GM23338 (cell line): ENCODE data around the gene MDM4. TPM values are rescaled to one million over a fixed set of nuclear protein-coding genes. Genes with fewer than 3 reads are reported as not detected.

ENCODE experiments used
- ATAC-seq: fragments of 200-7000 bp; cut with Tn5 transposase; 3 replicates; pipeline ENCODE4 v1.9.1; 2020
- DNase-seq: peaks from one replicate; pipeline ENCODE4 v3.0.0-alpha.2; 2015; ENCODE audit warnings: low spot score
- H2AFZ ChIP-seq: fragments of 200-600 bp; sonication (generic); 2 replicates; pipeline ENCODE4 v1.8.0; 2016; ENCODE audit warnings: antibody characterized with exemption, mild to moderate bottlenecking, moderate library complexity
- H3F3A ChIP-seq: fragments of 200-600 bp; sonication (generic); replicated peaks from 2 replicates; pipeline ENCODE4 v1.8.0; 2017; ENCODE audit warnings: antibody characterized with exemption, mixed run types, low read depth
- H3K27ac ChIP-seq: fragments of 200-600 bp; sonication (generic); 2 replicates; pipeline ENCODE4 v1.6.1; 2016; ENCODE audit warnings: low read depth
- H3K27me3 ChIP-seq: fragments of 200-600 bp; sonication (generic); 2 replicates; pipeline ENCODE4 v1.8.0; 2016; ENCODE audit warnings: mild to moderate bottlenecking, mixed run types, moderate library complexity; ENCODE audit not compliant: insufficient read depth
- H3K36me3 ChIP-seq: fragments of 200-600 bp; sonication (generic); 2 replicates; pipeline ENCODE4 v1.8.0; 2016; ENCODE audit warnings: mild to moderate bottlenecking; ENCODE audit not compliant: insufficient read depth
- H3K4me1 ChIP-seq: fragments of 200-600 bp; sonication (generic); 2 replicates; pipeline ENCODE4 v1.8.0; 2016; ENCODE audit warnings: mild to moderate bottlenecking, moderate library complexity; ENCODE audit not compliant: insufficient read depth
- H3K4me2 ChIP-seq: fragments of 200-600 bp; sonication (generic); 2 replicates; pipeline ENCODE4 v1.7.1; 2017; ENCODE audit warnings: mixed run types
- H3K4me3 ChIP-seq: fragments of 200-600 bp; sonication (generic); 2 replicates; pipeline ENCODE4 v1.6.1; 2016; ENCODE audit warnings: mixed run types
- H3K79me2 ChIP-seq: fragments of 200-600 bp; sonication (generic); replicated peaks from 2 replicates; pipeline ENCODE4 v1.8.0; 2017; ENCODE audit warnings: mild to moderate bottlenecking; ENCODE audit not compliant: insufficient read depth
- H3K9me2 ChIP-seq: fragments of 200-600 bp; sonication (generic); 2 replicates; pipeline ENCODE4 v1.8.0; 2017; ENCODE audit not compliant: insufficient read depth
- H4K20me1 ChIP-seq: fragments of 200-600 bp; sonication (generic); replicated peaks from 2 replicates; pipeline ENCODE4 v1.8.0; 2017; ENCODE audit warnings: mild to moderate bottlenecking; ENCODE audit not compliant: insufficient read depth
- H3K27ac Mint-ChIP-seq: 2 replicates; pipeline ENCODE4 v1.8.0; 2020; ENCODE audit warnings: inconsistent platforms, mild to moderate bottlenecking, moderate library complexity, mixed read lengths
- H3K27me3 Mint-ChIP-seq: 3 replicates; pipeline ENCODE4 v1.8.0; 2022; ENCODE audit warnings: low read depth, mild to moderate bottlenecking, moderate library complexity, mixed read lengths, inconsistent platforms; ENCODE audit not compliant: insufficient read depth, poor library complexity
- H3K36me3 Mint-ChIP-seq: 3 replicates; pipeline ENCODE4 v1.8.0; 2021; ENCODE audit warnings: low read depth, mild to moderate bottlenecking, inconsistent platforms, moderate library complexity, mixed read lengths
- H3K4me1 Mint-ChIP-seq: 3 replicates; pipeline ENCODE4 v1.8.0; 2020; ENCODE audit warnings: mild to moderate bottlenecking, inconsistent platforms, mixed read lengths
- H3K4me3 Mint-ChIP-seq: 3 replicates; pipeline ENCODE4 v1.8.0; 2021; ENCODE audit warnings: moderate library complexity, mild to moderate bottlenecking, inconsistent platforms, mixed read lengths
- H3K9me3 Mint-ChIP-seq: 3 replicates; pipeline ENCODE4 v1.8.0; 2020; ENCODE audit warnings: moderate library complexity, mild to moderate bottlenecking, inconsistent platforms, mixed read lengths
- CREB1 ChIP-seq: fragments of 250-450 bp; sonication (Bioruptor Pico); IDR thresholded peaks from 2 replicates; pipeline ENCODE4 v1.5.0; 2020; ENCODE audit warnings: low read depth, mild to moderate bottlenecking, moderate library complexity
- EZH2 ChIP-seq: fragments of 200-600 bp; sonication (generic); IDR thresholded peaks from one replicate; pipeline ENCODE4 v1.8.0; 2017; ENCODE audit warnings: antibody characterized with exemption, mild to moderate bottlenecking, low read depth; ENCODE audit not compliant: unreplicated experiment
- EZH2phosphoT487 ChIP-seq: fragments of 200-600 bp; sonication (generic); IDR thresholded peaks from one replicate; pipeline ENCODE4 v1.8.1; 2018; ENCODE audit warnings: antibody characterized with exemption; ENCODE audit not compliant: unreplicated experiment
- JUNB ChIP-seq: IDR thresholded peaks from one replicate; pipeline ENCODE4 v1.6.1; 2016; ENCODE audit warnings: antibody characterized with exemption; ENCODE audit not compliant: unreplicated experiment
- NANOG ChIP-seq: IDR thresholded peaks from 2 replicates; pipeline ENCODE4 v1.6.1; 2016; ENCODE audit warnings: antibody characterized with exemption, borderline replicate concordance
- POLR2AphosphoS5 ChIP-seq: IDR thresholded peaks from 2 replicates; pipeline ENCODE4 v1.6.1; 2016; ENCODE audit warnings: antibody characterized with exemption, low read depth
- STAT1 ChIP-seq: IDR thresholded peaks from one replicate; pipeline ENCODE4 v1.6.1; 2016; ENCODE audit warnings: antibody characterized with exemption; ENCODE audit not compliant: unreplicated experiment
- polyA plus RNA-seq: library from polyadenylated mRNA; unstranded; fragments of >200 nt; fragmentation: Nextera tagmentation; extraction: Ambion mirVana; gene quantifications from 2 replicates; pipeline ENCODE4 v1.2.1, GENCODE V29; 2016
- total RNA-seq: library from RNA; depleted of rRNA; stranded (reverse); fragments of >200 nt; shearing (Covaris generic); gene quantifications from 2 replicates; pipeline ENCODE4 v1.2.3, GENCODE V29; 2014
- TF ChIP-seq, protein P1 (sequence below), 2 experiments: fragments of 200-600 bp in 1 of 2; sonication (generic) in 1 of 2; conservative IDR thresholded peaks; 2 replicates each; pipeline versions ENCODE4 v1.5.1 to v1.6.1; 2016 to 2017; ENCODE audit warnings: antibody characterized with exemption in 2 of 2, low read depth in 2 of 2, mild to moderate bottlenecking in 2 of 2, moderate library complexity in 1 of 2
- TF ChIP-seq, protein P2 (sequence below): IDR thresholded peaks from one replicate; pipeline ENCODE4 v1.6.1; 2018; ENCODE audit warnings: antibody characterized with exemption; ENCODE audit not compliant: unreplicated experiment
- TF ChIP-seq, protein P3 (sequence below): fragments of 250-450 bp; sonication (Bioruptor Pico); IDR thresholded peaks from 2 replicates; pipeline ENCODE4 v1.5.0; 2020; ENCODE audit warnings: mild to moderate bottlenecking, moderate library complexity

The MDM4 gene
- total and polyA plus RNA-seq, 2 experiments from 2014 or later: 24.8 to 56.1 TPM

DNA sequence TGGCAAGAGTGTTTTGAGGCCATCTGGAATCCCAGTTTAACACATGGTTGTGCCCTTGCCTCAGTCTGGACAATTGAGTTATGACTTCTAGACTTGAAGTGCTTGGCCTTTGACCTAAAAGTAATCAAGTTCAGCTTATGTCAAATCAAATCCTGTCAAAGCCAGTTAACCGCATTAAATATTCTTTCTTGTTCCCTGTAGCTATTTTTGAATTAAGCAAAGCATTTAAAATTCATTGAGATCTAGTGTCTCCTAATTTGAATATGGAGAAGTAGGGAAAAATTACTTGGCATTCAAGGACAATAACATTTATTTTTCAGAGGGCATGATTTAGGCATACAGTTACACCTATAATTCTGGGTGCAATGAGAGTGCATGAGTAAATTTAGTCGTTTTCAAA, 32.1 kb downstream of the MDM4 start (continued):
- TF ChIP-seq, protein P1, sequence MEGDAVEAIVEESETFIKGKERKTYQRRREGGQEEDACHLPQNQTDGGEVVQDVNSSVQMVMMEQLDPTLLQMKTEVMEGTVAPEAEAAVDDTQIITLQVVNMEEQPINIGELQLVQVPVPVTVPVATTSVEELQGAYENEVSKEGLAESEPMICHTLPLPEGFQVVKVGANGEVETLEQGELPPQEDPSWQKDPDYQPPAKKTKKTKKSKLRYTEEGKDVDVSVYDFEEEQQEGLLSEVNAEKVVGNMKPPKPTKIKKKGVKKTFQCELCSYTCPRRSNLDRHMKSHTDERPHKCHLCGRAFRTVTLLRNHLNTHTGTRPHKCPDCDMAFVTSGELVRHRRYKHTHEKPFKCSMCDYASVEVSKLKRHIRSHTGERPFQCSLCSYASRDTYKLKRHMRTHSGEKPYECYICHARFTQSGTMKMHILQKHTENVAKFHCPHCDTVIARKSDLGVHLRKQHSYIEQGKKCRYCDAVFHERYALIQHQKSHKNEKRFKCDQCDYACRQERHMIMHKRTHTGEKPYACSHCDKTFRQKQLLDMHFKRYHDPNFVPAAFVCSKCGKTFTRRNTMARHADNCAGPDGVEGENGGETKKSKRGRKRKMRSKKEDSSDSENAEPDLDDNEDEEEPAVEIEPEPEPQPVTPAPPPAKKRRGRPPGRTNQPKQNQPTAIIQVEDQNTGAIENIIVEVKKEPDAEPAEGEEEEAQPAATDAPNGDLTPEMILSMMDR (conservative IDR thresholded peaks at IDR 0.05; ENCODE audit: low read depth in 2 of 2): no peak
- no peak for TF ChIP-seq EZH2
- TF ChIP-seq, protein P2, sequence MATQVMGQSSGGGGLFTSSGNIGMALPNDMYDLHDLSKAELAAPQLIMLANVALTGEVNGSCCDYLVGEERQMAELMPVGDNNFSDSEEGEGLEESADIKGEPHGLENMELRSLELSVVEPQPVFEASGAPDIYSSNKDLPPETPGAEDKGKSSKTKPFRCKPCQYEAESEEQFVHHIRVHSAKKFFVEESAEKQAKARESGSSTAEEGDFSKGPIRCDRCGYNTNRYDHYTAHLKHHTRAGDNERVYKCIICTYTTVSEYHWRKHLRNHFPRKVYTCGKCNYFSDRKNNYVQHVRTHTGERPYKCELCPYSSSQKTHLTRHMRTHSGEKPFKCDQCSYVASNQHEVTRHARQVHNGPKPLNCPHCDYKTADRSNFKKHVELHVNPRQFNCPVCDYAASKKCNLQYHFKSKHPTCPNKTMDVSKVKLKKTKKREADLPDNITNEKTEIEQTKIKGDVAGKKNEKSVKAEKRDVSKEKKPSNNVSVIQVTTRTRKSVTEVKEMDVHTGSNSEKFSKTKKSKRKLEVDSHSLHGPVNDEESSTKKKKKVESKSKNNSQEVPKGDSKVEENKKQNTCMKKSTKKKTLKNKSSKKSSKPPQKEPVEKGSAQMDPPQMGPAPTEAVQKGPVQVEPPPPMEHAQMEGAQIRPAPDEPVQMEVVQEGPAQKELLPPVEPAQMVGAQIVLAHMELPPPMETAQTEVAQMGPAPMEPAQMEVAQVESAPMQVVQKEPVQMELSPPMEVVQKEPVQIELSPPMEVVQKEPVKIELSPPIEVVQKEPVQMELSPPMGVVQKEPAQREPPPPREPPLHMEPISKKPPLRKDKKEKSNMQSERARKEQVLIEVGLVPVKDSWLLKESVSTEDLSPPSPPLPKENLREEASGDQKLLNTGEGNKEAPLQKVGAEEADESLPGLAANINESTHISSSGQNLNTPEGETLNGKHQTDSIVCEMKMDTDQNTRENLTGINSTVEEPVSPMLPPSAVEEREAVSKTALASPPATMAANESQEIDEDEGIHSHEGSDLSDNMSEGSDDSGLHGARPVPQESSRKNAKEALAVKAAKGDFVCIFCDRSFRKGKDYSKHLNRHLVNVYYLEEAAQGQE: no peak

DNA sequence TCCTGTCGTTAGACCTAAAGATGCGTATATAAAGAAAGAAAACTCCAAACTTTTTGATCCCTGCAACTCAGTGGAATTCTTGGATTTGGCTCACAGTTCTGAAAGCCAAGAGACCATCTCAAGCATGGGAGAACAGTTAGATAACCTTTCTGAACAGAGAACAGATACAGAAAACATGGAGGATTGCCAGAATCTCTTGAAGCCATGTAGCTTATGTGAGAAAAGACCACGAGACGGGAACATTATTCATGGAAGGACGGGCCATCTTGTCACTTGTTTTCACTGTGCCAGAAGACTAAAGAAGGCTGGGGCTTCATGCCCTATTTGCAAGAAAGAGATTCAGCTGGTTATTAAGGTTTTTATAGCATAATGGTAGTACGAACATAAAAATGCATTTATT, 33.1 kb downstream of the MDM4 start:
- DNase-seq: no peak
- H3K79me2 ChIP-seq: no peaks in the 10 kb centered on the region
- no peak overlapping the region for H3K4me2 ChIP-seq
- no peaks in the 10 kb centered on the region for H3K9me2 ChIP-seq
- H3K27me3 Mint-ChIP-seq: peaks cover 4% of the 10 kb centered on the region
- peaks cover 72% of the 10 kb centered on the region for H3K36me3 Mint-ChIP-seq
- no peaks in the 10 kb centered on the region for H3F3A ChIP-seq
- H3K4me1 ChIP-seq: no peaks in the 10 kb centered on the region
- H3K36me3 ChIP-seq: peaks cover 37% of the 10 kb centered on the region
- no peaks in the 10 kb centered on the region for H3K27me3 ChIP-seq
- H3K9me3 Mint-ChIP-seq: no peaks in the 10 kb centered on the region
- H3K4me1 Mint-ChIP-seq: no peaks in the 10 kb centered on the region
- no peak overlapping the region for H3K4me3 ChIP-seq
- H3K27ac ChIP-seq: no peak overlapping the region
- H4K20me1 ChIP-seq: no peaks in the 10 kb centered on the region; the same call in 1 of the 2 replicates
- TF ChIP-seq STAT1 (no peak), EZH2 (no peak), EZH2phosphoT487 (no peak), POLR2AphosphoS5 (no peak), NANOG (no peak), CREB1 (CRISPR knock-in tag) (no peak), JUNB (no peak)
- TF ChIP-seq, protein P1 (conservative IDR thresholded peaks at IDR 0.05; ENCODE audit: low read depth in 2 of 2): no peak
- TF ChIP-seq, protein P3, sequence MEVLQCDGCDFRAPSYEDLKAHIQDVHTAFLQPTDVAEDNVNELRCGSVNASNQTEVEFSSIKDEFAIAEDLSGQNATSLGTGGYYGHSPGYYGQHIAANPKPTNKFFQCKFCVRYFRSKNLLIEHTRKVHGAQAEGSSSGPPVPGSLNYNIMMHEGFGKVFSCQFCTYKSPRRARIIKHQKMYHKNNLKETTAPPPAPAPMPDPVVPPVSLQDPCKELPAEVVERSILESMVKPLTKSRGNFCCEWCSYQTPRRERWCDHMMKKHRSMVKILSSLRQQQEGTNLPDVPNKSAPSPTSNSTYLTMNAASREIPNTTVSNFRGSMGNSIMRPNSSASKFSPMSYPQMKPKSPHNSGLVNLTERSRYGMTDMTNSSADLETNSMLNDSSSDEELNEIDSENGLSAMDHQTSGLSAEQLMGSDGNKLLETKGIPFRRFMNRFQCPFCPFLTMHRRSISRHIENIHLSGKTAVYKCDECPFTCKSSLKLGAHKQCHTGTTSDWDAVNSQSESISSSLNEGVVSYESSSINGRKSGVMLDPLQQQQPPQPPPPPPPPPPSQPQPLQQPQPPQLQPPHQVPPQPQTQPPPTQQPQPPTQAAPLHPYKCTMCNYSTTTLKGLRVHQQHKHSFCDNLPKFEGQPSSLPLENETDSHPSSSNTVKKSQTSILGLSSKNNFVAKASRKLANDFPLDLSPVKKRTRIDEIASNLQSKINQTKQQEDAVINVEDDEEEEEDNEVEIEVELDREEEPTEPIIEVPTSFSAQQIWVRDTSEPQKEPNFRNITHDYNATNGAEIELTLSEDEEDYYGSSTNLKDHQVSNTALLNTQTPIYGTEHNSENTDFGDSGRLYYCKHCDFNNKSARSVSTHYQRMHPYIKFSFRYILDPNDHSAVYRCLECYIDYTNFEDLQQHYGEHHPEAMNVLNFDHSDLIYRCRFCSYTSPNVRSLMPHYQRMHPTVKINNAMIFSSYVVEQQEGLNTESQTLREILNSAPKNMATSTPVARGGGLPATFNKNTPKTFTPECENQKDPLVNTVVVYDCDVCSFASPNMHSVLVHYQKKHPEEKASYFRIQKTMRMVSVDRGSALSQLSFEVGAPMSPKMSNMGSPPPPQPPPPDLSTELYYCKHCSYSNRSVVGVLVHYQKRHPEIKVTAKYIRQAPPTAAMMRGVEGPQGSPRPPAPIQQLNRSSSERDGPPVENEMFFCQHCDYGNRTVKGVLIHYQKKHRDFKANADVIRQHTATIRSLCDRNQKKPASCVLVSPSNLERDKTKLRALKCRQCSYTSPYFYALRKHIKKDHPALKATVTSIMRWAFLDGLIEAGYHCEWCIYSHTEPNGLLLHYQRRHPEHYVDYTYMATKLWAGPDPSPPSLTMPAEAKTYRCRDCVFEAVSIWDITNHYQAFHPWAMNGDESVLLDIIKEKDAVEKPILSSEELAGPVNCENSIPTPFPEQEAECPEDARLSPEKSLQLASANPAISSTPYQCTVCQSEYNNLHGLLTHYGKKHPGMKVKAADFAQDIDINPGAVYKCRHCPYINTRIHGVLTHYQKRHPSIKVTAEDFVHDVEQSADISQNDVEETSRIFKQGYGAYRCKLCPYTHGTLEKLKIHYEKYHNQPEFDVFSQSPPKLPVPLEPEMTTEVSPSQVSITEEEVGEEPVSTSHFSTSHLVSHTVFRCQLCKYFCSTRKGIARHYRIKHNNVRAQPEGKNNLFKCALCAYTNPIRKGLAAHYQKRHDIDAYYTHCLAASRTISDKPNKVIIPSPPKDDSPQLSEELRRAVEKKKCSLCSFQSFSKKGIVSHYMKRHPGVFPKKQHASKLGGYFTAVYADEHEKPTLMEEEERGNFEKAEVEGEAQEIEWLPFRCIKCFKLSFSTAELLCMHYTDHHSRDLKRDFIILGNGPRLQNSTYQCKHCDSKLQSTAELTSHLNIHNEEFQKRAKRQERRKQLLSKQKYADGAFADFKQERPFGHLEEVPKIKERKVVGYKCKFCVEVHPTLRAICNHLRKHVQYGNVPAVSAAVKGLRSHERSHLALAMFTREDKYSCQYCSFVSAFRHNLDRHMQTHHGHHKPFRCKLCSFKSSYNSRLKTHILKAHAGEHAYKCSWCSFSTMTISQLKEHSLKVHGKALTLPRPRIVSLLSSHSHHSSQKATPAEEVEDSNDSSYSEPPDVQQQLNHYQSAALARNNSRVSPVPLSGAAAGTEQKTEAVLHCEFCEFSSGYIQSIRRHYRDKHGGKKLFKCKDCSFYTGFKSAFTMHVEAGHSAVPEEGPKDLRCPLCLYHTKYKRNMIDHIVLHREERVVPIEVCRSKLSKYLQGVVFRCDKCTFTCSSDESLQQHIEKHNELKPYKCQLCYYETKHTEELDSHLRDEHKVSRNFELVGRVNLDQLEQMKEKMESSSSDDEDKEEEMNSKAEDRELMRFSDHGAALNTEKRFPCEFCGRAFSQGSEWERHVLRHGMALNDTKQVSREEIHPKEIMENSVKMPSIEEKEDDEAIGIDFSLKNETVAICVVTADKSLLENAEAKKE: no peak
- H3K27ac Mint-ChIP-seq: no peak overlapping the region
- H3K4me3 Mint-ChIP-seq: no peak overlapping the region
- H2AFZ ChIP-seq: no peak overlapping the region
- no peak for ATAC-seq
